GM21381 (cell line): Measurements from ENCODE around the gene RPS6KA3.
"Not testable (repeated sequence)": the region's sequence is repeated elsewhere in the genome, so short reads cannot be mapped to it uniquely, and the experiment has no call there.

ENCODE experiments used
- ATAC-seq: cut with Tn5 transposase; IDR thresholded peaks from one replicate; pipeline ENCODE4 v1.9.1; 2021; ENCODE audit warnings: mild to moderate bottlenecking, moderate library complexity; ENCODE audit not compliant: unreplicated experiment

The RPS6KA3 gene

GRCh38 chrX:20149326-20149725 is 117.4 kb downstream of the RPS6KA3 start:
- no peak for ATAC-seq

GRCh38 chrX:20147561-20147960 is 119.1 kb downstream of the RPS6KA3 start:
- ATAC-seq = no peak

- no peak for ATAC-seq
These were observed 122.2 kb downstream of the RPS6KA3 start for GRCh38 chrX:20144491-20144890.

GRCh38 chrX:20143561-20143960 is 123.1 kb downstream of the RPS6KA3 start:
- ATAC-seq = no peak

- no peak for ATAC-seq
These were observed 123.6 kb downstream of the RPS6KA3 start for GRCh38 chrX:20143111-20143510.

- ATAC-seq = peak; percentile 99
These were observed 125.2 kb downstream of the RPS6KA3 start, which contains the start of gene EIF1AX for GRCh38 chrX:20141281-20142220. EIF1AX (minus strand) TSS chrX:20141838; CDS start chrX:20141640, 198 bp downstream.

GRCh38 chrX:20140420-20140819 is 126.3 kb downstream of the RPS6KA3 start:
- no peak for ATAC-seq

- ATAC-seq = no peak
These were observed 126.7 kb downstream of the RPS6KA3 start for GRCh38 chrX:20139966-20140365.

GRCh38 chrX:20135944-20136343 is 130.8 kb downstream of the RPS6KA3 start:
- ATAC-seq = no peak

GRCh38 chrX:20132666-20133065 is 134.0 kb downstream of the RPS6KA3 start:
- ATAC-seq = no peak

- ATAC-seq = no peak
These were observed 136.4 kb downstream of the RPS6KA3 start for GRCh38 chrX:20130357-20130756.

GRCh38 chrX:20129547-20129946 is 137.2 kb downstream of the RPS6KA3 start:
- no peak for ATAC-seq

GRCh38 chrX:20128670-20129069 is 138.0 kb downstream of the RPS6KA3 start:
- no peak for ATAC-seq

- not testable (repeated sequence) for ATAC-seq
These were observed 139.3 kb downstream of the RPS6KA3 start for GRCh38 chrX:20127440-20127839.

- ATAC-seq = not testable (repeated sequence)
These were observed 139.9 kb downstream of the RPS6KA3 start for GRCh38 chrX:20126833-20127232.

GRCh38 chrX:20124964-20125363 is 141.7 kb downstream of the RPS6KA3 start:
- ATAC-seq = no peak

GRCh38 chrX:20118065-20118824 is 148.5 kb downstream of the RPS6KA3 start:
- ATAC-seq = no peak

GRCh38 chrX:20116577-20117240 is 150.0 kb downstream of the RPS6KA3 start, which contains the start of gene MAP7D2:
MAP7D2 (minus strand) TSS chrX:20116907; CDS start chrX:20116879, 28 bp downstream.
- ATAC-seq = no peak

GRCh38 chrX:20116087-20116576 is 150.6 kb downstream of the RPS6KA3 start:
- no peak for ATAC-seq

- no peak for ATAC-seq
These were observed 154.5 kb downstream of the RPS6KA3 start for GRCh38 chrX:20112022-20112774.
